Testis (tissue), 2 donors: ENCODE results near the gene EFCAB11.

ENCODE experiments used
- CTCF ChIP-seq, 3 experiments: fragments of 450-650 bp in 2 of 3; fragments of 200-600 bp in 1 of 3; sonication (generic) in 1 of 3; IDR thresholded peaks; one replicate each; pipeline ENCODE4 v1.5.1; 2016 to 2019; ENCODE audit warnings: antibody characterized with exemption in 3 of 3, mild to moderate bottlenecking in 2 of 3, moderate library complexity in 1 of 3
- POLR2A ChIP-seq: fragments of 450-650 bp; IDR thresholded peaks from one replicate; pipeline ENCODE4 v1.6.1; 2017; ENCODE audit warnings: antibody characterized with exemption, mild to moderate bottlenecking, moderate library complexity

DNA sequence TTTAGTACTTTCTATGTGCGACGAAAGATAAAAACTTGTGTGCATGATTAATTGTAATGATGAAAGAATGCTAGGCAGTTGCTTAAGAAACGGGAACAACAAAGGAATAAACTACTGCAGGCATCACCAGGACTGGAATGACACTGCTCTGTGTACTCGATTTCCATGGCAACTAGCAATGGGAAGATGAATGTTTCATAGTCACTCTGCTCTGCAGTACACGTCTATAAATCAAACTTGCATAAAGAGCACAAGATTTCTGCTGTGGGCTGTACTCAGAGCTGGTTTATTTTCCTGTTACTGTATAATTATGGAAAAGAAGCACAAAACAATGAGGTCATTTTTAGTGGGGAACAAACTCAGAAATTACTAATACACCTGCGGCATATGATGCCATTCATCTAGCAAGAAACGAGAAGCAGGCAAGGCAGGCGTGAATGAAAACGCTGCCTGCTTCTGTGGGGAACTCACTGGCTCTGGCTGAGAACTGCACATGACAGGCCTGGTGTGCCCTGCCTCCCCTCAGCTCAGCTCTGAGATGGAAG lies 41.8 kb downstream of the EFCAB11 start:
- no peak for TF ChIP-seq CTCF (IDR thresholded peaks at IDR 0.05)
- TF ChIP-seq POLR2A: no peak
